BE2C (cell line): Measurements from ENCODE around the gene MSX2.
A peak's percentile ranks its signal among the peaks of the same experiment; 100 is the strongest.

Source experiments
- DNase-seq: peaks from one replicate; pipeline ENCODE4 v3.0.0-alpha.2; 2020
- H3K27me3 ChIP-seq: fragments of 250-450 bp; sonication (Bioruptor Pico); 2 replicates; pipeline ENCODE4 v1.5.1; 2020; ENCODE audit warnings: mild to moderate bottlenecking
- H3K36me3 ChIP-seq: fragments of 250-450 bp; sonication (Bioruptor Pico); 2 replicates; pipeline ENCODE4 v1.5.1; 2020; ENCODE audit warnings: mild to moderate bottlenecking
- H3K4me1 ChIP-seq: fragments of 250-450 bp; sonication (Bioruptor Pico); 2 replicates; pipeline ENCODE4 v1.5.1; 2020
- H3K4me3 ChIP-seq: 2 replicates; pipeline ENCODE4 v1.5.1; 2011; ENCODE audit warnings: low read depth, low read length
- H3K9me3 ChIP-seq: fragments of 250-450 bp; sonication (Bioruptor Pico); 2 replicates; pipeline ENCODE4 v1.5.1; 2020
- CTCF ChIP-seq: IDR thresholded peaks from 2 replicates; pipeline ENCODE4 v1.5.1; 2012; ENCODE audit warnings: mild to moderate bottlenecking, low read depth, low read length

The MSX2 gene

GRCh38 chr5:174735498-174736330 is 11.3 kb downstream of the MSX2 start:
- Histone ChIP-seq H3K36me3 (no peaks in the 10 kb centered on the region), H3K27me3 (peaks cover 10% of the 10 kb centered on the region), H3K4me3 (peak overlapping the region; percentile 65), H3K4me1 (peaks cover 13% of the 10 kb centered on the region), H3K9me3 (no peaks in the 10 kb centered on the region)
- TF ChIP-seq CTCF, result peak; percentile 88
- DNase-seq, result peak; percentile 63

GRCh38 chr5:174736331-174736721 is 11.9 kb downstream of the MSX2 start:
- DNase-seq, result no peak
- H3K4me3 ChIP-seq, result no peak overlapping the region
- H3K9me3 ChIP-seq, result no peaks in the 10 kb centered on the region
- peaks cover 10% of the 10 kb centered on the region for H3K27me3 ChIP-seq
- peaks cover 13% of the 10 kb centered on the region for H3K4me1 ChIP-seq
- no peaks in the 10 kb centered on the region for H3K36me3 ChIP-seq
- TF ChIP-seq CTCF, result no peak

- DNase-seq, result no peak
- Histone ChIP-seq H3K27me3 (peaks cover 10% of the 10 kb centered on the region), H3K4me1 (peaks cover 13% of the 10 kb centered on the region), H3K36me3 (no peaks in the 10 kb centered on the region), H3K9me3 (no peaks in the 10 kb centered on the region), H3K4me3 (no peak overlapping the region)
- no peak for TF ChIP-seq CTCF
Measured at GRCh38 chr5:174736777-174737176, 12.4 kb downstream of the MSX2 start.

GRCh38 chr5:174737330-174737729 is 12.9 kb downstream of the MSX2 start:
- H3K27me3 ChIP-seq, result peaks cover 10% of the 10 kb centered on the region
- no peaks in the 10 kb centered on the region for H3K9me3 ChIP-seq

GRCh38 chr5:174741352-174741751 is 17.0 kb downstream of the MSX2 start:
- no peaks in the 10 kb centered on the region for H3K9me3 ChIP-seq
- no peaks in the 10 kb centered on the region for H3K36me3 ChIP-seq
- no peak for TF ChIP-seq CTCF
- DNase-seq, result no peak
- no peak overlapping the region for H3K4me3 ChIP-seq
- no peaks in the 10 kb centered on the region for H3K4me1 ChIP-seq
- peaks cover 7% of the 10 kb centered on the region for H3K27me3 ChIP-seq

More at GRCh38 chr5:174737330-174737729, 12.9 kb downstream of the MSX2 start:
- no peak for TF ChIP-seq CTCF
- H3K4me1 ChIP-seq, result peaks cover 13% of the 10 kb centered on the region
- H3K4me3 ChIP-seq, result no peak overlapping the region
- DNase-seq, result no peak
- no peaks in the 10 kb centered on the region for H3K36me3 ChIP-seq

GRCh38 chr5:174744896-174745295 is 20.5 kb downstream of the MSX2 start:
- TF ChIP-seq CTCF, result no peak
- Histone ChIP-seq H3K9me3 (no peaks in the 10 kb centered on the region), H3K4me1 (no peaks in the 10 kb centered on the region), H3K4me3 (no peak overlapping the region), H3K27me3 (peaks cover 22% of the 10 kb centered on the region), H3K36me3 (no peaks in the 10 kb centered on the region)
- DNase-seq, result no peak
